Stimulated activated CD8-positive, alpha-beta memory T cell treated with anti-CD3 and anti-CD28 coated beads, Interleukin-12 subunit alpha, Interleukin-12 subunit beta, amount 100 ng/mL, for 4 hours (primary cell): ENCODE data around the gene CORO2A.
"Not testable (repeated sequence)": the region's sequence is repeated elsewhere in the genome, so short reads cannot be mapped to it uniquely, and the experiment has no call there.

Experiments used
- DNase-seq: peaks from one replicate; pipeline ENCODE4 v3.0.0-alpha.2; 2020; ENCODE audit warnings: low read depth

CORO2A gene

GRCh38 chr9:98107926-98108325 is 84.5 kb downstream of the CORO2A start:
- no peak for DNase-seq

GRCh38 chr9:98105006-98105405 is 87.4 kb downstream of the CORO2A start:
- no peak for DNase-seq

DNA sequence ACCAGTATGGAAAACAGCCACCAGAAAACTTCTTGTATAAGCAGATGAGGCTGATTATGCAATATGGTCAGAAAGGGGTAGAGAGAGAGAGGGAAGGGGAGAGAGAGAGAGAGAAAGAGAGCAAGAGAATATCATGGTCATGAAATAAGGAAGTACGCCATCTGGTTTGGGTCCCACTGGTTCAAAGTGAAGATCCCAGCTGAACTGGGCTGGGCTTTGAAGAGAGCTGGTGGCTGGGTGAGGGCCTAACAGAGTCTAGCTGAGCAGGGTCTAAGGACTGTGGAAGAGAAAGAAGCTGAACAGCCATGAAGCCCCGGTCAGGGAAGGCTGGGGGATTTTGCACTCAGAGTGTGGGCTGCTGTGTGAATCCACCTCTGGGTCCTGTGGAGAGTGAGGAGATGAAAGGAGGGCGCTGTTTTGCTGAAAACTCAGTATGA is 88.0 kb downstream of the CORO2A start:
- DNase-seq = no peak

GRCh38 chr9:98101868-98102273 is 90.6 kb downstream of the CORO2A start:
- DNase-seq = peak; percentile 44

- no peak for DNase-seq
Observed at GRCh38 chr9:98101416-98101815, 91.0 kb downstream of the CORO2A start.

DNA sequence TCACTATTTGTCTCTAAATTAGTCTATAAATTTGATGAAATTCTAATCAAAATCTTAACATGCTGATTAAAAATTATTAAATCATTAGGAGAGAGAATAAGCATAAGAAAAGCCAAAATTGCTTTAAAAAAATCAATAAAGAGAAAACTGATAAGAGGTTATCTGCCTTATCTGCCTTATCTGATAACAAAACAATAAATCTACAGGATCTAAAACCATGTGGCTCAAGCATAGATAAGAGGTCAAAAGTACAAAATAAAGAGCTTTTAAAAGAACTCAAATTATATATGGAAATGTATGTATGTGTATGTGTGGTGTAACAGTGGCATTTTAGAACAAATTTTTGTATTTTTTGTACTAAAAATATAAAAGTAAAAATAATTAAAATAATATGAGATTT is 92.0 kb downstream of the CORO2A start:
- DNase-seq = no peak

- DNase-seq = no peak
Observed at GRCh38 chr9:98099898-98100297, 92.5 kb downstream of the CORO2A start.

GRCh38 chr9:98099346-98099745 is 93.1 kb downstream of the CORO2A start:
- DNase-seq = no peak

- DNase-seq = no peak
Observed at GRCh38 chr9:98097836-98098235, 94.6 kb downstream of the CORO2A start.

DNA sequence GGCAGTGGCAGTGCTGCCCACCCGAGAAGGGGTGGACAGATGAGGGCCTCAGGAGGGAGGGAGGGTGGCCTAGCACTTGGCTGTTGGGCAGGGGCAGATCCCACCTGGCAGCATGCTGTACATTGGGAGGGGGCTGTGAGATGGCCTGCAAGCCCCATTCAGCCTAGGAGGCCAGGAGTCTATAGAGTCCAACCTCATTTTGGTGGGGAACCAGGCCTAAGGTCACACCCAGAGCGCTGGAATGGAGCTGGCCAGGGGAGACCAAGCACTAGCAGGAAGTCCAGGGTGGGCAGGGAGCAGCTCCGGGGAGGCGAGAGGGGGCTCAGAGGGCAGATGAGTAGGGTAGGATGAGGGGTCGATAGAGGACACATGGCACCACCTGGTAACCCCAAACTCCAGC is 96.3 kb downstream of the CORO2A start:
- DNase-seq = no peak

- no peak for DNase-seq
Observed at GRCh38 chr9:98095401-98095800, 97.0 kb downstream of the CORO2A start.

DNA sequence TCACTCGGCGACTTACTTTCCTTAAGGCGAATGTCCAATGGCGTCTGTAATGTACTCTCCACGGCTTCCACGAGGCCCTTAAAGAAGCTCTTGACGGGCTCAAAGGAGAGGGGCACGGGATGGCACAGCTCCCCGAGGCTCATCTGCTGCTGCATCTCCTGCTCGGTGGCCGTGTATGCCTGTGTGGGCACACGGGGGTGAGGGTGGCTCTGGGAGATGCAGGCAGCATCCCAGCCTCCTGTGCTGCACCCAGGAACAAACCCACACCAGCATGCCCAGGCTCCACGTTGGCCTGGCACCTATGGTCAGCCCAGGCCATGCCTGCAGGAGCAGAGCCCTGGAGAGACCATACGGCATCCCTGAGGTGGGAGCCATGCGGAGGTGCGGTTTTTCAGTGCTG is 97.6 kb downstream of the CORO2A start:
- DNase-seq = no peak

- DNase-seq = no peak
Observed at GRCh38 chr9:98094316-98094715, 98.1 kb downstream of the CORO2A start.

- DNase-seq = no peak
Observed at GRCh38 chr9:98092613-98092931, 99.9 kb downstream of the CORO2A start.

DNA sequence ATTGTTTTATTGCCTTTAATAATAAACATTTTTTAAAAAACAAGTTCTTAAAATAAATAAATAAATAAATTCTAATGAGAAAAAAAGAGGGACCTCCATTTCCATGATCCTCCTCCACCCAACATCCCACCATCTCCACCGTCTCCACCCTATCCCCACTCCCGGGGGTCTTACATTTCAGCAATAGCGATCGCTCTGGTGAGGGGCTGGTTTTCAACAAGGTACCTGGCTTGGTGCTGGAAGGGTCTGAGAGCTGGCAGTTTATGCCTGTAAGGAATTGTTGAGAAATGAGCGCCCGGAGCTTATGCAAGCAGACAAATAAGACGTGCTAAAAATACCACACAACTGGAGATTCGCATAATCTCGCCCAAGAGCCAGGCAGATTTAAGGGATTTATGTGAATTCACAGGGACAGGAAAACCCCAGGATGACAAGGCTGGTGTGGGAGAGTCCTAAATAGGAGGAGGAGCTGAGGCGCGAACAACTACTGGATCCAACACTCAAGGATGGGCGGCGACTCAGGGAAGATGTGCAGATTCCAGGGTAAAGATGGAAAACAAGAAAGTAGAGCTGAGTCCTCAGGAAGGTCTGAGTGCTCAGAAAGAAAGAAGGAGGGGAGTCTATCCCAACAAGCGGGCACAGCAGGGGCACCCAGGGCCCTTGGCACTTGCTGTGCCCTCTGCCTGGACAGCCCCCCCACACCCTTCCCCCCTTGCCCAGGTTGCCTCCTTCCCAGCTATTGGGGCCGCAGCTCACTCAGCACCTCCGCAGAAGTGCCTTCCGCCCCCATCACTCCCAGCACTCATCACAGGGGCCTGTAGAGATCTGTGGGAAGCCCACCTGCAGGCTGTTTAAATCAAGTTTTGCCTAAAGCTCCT is 100.5 kb downstream of the CORO2A start:
- no peak for DNase-seq

DNA sequence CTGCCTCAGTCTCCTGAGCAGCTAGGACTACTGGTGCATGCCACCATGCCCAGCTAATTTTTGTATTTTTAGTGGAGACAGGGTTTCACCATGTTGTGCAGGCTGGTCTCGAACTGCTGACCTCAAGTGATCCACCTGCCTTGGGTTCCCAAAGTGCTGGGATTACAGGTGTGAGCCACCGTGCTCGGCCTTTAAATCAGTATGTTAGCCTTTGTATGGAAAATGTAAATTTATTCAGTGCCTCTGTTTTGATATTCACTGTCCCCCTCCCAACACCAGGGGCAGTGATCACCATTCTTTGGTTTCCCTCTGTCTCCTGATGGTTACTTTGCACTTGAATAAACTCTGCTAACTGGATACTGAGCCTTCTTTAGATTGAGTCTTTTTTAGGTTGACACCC is 101.8 kb downstream of the CORO2A start:
- DNase-seq = not testable (repeated sequence)

GRCh38 chr9:98087420-98088354 is 104.8 kb downstream of the CORO2A start:
- peak; percentile 36 for DNase-seq

DNA sequence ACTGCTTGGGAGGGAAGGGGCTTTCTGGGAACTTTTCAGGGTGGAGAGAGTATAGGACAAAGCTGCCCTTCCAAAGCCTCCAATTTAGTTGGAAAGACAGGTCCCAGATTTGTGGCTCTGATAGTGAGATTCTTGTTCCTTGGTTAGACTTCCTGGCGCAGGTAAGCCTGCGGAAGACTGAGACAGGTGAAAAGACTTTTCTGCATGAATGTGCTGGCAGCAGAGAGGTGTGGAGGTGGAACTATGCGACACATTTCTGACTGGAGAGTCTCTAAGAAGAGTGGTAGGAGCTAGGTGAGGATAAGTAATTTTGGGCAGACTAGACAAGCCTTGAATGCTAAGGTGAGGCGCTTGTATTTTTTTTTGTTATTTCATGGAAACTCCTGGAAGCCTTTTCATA is 106.0 kb downstream of the CORO2A start:
- DNase-seq = no peak

DNA sequence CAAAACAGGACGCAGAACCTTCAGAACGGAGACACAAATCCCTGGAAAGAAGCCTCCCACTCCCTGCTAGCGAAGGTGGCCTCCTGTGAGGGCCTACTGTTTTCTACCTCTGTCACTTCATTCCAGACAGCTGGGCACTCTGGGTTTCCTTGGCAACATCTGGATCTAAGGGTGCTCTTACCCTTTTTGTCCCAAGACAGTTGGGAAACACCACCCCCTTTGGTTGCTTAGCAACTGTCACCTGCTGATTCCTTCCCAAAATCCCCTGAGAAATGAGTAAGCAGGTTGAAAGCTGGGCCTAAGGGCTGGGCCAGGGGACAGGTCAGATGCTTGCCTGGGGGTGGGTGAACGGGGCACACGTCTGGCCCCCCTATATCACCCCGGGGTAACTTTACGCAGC is 106.5 kb downstream of the CORO2A start:
- DNase-seq = no peak

GRCh38 chr9:98085058-98085457 is 107.4 kb downstream of the CORO2A start:
- no peak for DNase-seq

DNA sequence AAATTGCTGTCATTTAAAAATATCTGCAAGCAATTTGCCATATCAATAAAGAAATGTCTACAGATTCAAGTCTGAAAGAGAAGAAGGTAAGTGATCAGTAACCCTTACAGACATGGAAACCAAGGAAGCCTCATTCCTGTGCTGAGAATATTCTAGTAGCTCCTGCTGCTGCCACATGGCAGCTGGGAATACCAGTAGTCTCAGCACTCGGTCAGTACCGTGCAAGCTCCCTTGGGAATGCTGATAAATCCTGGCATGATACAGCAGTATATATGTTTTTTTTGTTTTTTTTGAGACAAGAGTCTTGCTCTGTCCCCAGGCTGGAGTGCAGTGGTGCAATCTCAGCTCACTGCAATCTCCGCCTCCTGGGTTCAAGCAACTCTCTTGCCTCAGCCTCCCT is 108.0 kb downstream of the CORO2A start:
- no peak for DNase-seq

DNA sequence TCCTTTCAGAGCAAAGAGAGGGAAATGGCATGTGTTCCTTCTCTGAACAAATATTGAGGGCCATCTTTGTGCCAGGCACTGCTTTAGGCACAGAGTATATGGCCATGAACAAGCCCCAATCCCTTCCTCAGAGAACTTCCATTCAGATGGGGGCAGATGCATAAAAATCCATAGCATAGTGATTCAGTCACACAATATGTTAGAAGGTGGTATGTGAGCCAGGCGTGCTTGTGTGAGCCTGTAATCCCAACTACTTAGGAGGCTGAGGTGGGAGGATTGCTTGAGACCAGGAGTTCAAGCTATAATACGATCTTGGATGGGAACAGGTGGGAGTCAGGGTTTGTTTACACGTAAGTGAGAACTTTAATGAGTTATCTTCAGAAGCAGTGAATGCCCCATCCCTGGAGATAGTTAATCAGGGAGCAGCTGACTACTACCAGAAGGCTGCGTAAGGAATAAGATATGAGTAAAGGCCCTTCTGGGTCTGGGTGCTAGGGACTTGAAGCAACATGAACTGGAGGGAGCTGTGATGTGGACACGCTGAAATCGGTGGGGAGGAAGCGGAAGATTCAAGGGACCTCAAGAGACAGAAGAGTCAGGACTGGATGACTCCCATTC is 108.8 kb downstream of the CORO2A start:
- DNase-seq = no peak

DNA sequence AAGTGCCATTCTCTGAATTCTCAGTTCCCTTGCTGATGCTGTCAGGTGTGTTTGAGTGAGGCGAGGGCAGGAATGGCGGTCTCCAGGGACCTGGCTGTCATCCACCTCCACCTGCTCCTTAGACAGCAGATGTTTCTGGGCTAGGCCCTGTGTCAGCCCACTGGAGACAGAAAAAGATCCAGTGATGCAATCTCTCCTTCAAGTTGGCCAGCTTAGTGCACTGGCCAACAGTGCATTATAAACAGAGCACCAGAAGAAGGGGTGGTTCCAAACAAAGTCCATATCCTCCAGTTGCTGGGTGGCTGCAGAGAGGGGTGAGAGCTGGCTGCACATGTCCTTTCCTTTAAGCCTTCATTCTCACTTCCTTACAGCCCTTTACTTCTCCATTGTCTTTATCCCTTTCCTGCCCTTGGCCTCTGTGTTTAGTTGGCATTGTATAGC is 109.4 kb downstream of the CORO2A start:
- no peak for DNase-seq
